ENCODE results near the gene RNF113B.

The RNF113B gene

GRCh38 chr13:98203646-98204326, 26.7 kb upstream of the RNF113B start:
- DNase-seq = no peak

- DNase-seq = no peak
Observed at GRCh38 chr13:98201984-98202383, 24.9 kb upstream of the RNF113B start.

DNA sequence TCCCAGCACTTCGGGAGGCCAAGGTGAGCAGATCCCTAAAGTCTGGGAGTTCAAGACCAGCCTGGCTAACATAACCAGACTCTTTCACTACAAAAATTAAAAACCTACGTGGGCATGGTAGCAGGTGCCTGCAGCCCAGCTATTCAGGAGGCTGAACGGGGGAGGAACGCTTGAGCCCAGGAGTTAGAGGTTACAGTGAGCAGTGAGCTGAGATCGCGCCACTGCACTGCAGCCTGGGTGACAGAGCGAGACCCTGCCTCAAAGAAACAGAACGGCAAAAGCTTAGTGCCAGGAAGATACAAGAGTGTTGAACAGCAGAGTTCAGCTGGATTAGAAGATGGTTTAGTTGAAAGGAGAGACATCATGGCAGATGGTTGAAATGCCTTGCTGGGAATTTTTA, 24.1 kb upstream of the RNF113B start:
- no peak for DNase-seq

DNA sequence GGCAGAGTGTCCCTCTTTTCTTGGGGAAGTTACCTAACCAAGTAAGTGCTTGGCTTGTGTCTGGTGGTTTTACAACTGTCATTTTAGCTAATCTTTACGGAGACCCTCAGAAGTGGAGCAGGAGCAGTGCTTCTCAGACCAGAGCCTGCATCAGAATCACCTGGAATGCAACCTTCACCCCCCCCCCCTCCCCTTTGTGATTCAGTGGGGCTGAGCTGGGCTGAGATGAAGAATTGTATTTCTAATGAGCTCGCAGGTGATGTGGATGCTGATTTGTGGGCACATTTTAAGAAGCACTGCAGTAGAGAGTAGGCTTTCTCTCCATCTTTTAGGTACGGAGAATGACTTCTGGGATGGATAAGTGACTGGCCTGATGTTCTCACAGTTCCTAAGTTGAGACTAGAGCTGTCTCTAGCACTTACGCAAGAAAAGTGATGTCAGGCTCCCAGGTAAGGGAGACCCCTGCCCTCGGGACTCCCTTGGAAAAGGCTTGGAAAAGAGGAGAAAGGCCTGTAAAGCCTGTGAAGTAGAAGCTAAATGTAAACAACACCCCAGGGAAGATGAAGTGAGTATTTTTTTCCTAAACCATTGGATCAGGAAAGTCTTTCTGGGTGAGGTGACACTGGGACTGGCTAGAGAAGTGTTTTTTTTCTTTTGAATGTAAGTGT, 23.3 kb upstream of the RNF113B start:
- DNase-seq = no peak

DNA sequence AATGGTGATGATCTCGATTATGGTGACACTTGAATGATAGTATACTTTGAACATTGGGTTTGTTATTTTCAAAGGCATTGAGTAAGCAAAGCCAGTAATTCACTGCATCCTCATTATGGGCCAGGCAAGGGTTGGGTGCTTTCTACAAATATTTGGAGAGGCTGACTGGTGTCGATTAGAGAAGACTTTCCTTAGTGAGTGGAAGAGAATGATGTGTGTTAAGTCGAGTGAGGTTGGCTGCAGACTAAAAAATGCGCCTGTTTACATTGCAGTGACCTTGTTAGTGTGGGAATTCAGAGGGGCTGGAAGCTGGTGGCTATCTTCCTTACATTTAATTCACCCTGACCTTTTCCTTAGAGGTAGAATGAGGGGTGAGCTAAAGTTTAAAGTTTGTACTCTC, 22.4 kb upstream of the RNF113B start:
- no peak for DNase-seq

DNA sequence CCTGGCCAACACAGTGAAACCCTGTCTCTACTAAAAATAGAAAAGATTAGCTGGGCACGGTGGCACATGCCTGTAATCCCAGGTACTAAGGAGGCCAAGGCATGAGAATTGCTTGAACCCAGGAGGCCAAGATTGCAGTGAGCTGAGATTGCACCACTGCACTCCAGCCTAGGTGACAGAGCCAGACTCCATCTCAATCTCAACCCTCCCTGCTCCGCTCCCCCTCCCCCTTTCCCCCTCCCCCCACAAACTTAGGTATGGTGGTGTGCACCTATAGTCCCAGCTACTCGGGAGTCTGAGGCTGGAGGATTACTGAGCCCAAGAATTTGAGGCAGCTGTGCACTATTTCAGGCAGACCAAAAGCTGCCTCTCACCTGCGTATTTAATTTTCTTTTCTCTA, 21.6 kb upstream of the RNF113B start:
- no peak for DNase-seq

GRCh38 chr13:98195054-98195791, 18.2 kb upstream of the RNF113B start:
- no peak for DNase-seq

DNA sequence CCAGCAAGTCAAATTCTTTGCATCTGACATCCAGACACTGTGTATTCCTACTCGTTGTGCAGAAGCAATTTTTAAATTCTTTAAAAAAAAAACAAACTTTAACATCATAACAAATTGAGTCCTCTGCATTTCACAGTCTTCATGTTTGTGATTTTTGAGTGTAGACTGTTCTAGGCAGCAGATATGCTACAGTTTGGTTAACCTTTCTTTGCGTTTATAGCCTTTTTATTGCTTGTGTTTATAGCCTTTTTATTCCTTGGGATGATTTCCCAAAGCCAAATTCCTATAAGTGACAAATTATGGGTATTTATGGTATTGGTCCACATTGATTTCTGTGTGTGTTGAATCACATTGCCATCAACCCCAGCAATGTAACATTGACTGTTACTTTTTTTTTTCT, 14.9 kb upstream of the RNF113B start:
- no peak for DNase-seq

- no peak for DNase-seq
Observed at GRCh38 chr13:98190889-98191444, 13.9 kb upstream of the RNF113B start.

DNA sequence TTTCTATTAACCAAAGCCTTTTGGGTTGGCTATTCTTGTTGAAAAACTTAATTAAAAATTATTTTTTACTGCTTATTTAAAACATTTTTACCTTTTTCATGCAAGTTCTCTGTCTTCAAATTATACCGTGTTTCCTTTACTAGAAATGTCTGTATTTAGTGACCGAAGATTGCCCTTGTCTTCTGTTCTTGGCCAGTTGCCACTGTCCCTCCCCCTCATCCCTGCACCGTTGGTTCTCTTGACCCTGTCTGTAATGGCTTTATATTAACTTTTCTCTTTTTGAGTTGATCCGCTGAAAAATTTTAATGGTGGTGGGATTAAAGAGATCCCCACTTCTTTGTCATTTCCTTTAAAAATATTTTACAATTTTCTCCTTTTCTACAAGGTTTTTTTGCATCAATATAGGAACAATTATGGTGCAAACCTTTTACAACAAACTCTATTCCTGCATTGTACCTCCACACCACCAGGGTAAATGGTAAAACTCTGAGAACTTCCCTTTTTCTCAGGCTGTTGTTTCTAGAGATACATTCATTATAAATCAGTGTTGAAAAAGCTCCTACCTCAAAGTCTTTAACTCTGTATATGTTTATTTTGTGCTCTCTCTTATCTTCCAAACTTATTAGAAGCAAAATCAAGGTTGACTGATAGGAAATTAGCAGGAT, 12.9 kb upstream of the RNF113B start:
- no peak for DNase-seq

DNA sequence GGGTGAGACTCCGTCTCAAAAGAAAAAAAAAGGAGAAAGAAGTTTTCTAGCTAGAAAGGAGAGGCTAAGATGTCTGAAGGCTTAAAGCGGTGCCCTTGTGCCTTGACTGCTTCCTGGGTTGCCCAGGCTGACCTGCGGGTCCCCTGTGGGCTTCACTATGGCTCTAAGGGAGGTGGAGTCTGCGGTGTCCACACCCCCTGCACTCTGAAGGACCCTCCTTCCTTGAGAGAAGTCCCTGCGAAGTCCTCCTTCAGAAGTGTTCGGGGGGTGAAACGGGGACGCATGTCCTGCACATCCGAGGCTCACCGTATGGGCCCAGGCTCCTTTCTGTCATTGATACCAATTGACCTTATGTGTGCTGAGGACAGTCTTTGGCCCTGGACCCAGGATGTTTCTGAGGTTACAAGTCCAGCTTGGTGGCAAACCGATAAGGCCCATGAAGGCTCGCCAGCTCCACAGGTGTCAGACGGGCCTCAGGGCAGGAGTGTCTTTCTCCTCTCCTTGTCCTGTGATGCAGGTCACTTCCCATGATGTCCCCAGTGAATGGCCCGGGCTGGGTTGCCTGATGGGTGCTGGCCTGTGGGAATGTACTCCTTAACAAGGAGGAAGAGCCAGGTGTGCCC, 11.6 kb upstream of the RNF113B start:
- no peak for DNase-seq

DNA sequence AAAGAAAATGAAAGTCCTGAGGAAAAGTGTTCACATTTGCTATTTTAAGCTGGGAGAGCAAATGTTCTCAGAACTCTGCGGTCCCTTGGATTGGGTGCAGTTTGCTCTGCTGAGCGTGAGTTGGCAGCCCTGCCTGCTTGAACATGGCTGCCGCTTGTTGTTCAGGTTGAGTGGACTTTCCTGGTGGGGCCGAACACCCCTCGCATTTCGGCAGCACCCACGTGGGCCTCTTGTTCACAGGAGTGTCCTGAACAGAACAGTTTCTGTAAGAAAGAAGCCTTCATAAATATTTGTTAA, 10.8 kb upstream of the RNF113B start:
- no peak for DNase-seq

DNA sequence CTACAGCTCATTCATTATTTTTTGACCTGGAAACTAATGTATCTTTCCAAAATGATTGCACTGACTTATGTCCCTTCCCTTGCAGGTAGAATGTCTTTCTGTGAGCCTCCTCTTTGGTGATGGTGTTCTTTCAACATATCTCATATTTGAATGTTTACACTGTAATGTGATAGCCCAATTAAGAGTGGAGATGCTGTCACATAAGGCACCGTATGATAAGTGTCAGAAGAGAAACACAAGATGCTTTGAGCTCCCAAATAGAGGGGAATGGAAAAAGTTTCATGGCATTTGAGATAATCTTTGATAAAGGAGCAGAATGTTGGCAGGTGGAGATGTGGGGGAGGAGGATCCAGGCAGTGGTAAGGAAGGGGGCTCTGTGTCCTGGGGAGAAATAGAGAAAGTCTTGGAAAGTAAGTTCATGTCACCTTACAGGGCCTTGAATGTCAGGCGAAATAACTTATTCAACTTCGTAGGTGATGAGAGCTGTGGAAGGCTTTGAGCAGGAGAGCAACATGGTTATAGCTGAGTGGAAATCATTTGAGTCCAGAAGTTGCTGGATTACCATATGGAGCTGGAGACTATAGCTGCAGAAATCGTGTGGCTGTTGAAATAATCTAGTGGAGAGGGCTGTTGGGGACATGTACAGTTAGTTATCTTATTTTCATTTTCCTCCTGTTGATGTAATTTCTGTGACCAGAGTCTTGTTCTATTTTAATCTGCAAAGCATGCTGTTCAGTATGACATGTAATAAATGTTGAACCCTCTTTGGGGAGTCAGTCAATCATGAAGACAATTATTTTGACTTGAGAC, 10.3 kb upstream of the RNF113B start:
- DNase-seq = no peak

- DNase-seq = no peak
Observed at GRCh38 chr13:98184792-98185191, 7.7 kb upstream of the RNF113B start.

GRCh38 chr13:98182589-98182988, 5.5 kb upstream of the RNF113B start:
- no peak for DNase-seq

GRCh38 chr13:98182153-98182552, 5.1 kb upstream of the RNF113B start:
- DNase-seq = no peak

DNA sequence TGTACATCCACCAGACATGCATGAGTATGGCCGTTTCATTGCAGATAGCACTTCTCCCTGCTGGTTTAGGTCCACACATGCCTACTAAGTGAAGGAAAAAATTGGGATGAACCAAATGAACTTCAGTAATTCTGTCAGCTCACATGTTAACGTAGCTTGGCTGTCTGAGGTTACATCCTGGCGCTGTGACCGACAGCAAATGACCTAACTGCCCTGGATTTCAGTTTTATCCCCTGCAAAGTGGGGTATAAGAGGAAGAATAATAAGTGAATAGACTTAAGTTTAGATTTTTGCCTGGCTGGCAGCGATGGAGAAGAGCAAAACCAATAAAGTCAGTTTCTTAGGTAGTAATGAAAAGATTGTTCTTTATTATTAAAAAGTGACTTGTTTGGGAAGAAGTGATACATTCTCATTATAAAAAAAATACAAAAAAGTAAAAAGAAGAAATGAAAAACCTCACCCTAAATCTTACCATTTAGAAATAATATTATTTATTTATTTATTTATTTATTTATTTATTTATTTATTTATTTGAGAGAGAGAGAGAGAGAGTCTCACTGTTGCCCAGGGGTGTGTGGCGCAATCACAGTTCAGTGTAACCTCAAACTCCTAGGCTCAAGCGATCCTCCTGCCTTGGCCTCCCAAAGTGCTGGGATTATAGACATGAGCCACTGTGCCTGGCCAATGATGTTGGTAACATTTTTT, 4.2 kb upstream of the RNF113B start:
- no peak for DNase-seq

- no peak for DNase-seq
Observed at GRCh38 chr13:98180092-98180491, 3.0 kb upstream of the RNF113B start.

DNA sequence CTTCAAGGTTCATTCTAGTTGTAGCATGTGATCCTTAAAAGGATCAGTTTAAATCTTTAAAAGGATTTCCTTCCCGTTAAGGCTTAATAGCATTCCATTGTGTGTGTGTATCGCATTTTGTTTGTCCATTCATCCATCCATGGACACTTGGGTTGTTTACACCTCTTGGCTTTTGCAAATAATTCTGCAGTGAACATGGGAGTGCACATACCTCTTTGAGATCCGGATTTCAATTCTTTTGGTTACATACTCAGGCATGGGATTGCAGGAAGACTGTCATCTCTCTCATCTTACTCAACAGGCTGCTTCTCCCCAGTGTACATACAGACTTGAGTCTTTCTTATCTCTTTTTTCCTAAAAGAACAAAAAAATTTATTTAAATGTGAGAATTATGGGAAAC, 1.2 kb downstream of the RNF113B start:
- DNase-seq = no peak

DNA sequence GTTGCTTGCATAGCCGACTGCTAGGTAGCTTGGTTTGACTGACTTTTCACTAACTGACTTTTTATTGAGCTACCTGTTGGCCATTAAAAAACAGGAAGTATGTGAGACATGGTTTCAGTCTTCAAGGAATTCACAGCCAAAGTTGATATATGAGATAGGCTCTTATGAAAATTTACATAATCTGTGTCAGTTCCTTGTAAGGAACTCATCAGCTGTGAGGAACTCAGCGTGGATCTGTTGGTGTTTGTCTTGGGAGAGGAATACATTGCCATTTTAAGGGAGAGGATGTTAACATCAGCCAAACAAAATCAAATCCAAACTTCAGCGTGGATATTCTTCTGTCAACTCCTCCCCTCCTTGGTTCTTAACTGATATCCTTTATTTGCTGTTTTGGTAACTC, 2.0 kb downstream of the RNF113B start:
- no peak for DNase-seq

- DNase-seq = no peak
Observed at GRCh38 chr13:98174307-98174706, 2.8 kb downstream of the RNF113B start.

Data from CD4-positive, alpha-beta T cell treated with Interleukin-17A for 1 hour (primary cell).